ENCODE data around the gene SERPINC1.

- no peak for TF ChIP-seq GATA2 (IDR thresholded peaks at IDR 0.05; ENCODE audit: low read depth, low read length)
- no peak for TF ChIP-seq GATA3 (IDR thresholded peaks at IDR 0.05; ENCODE audit: low read depth, low read length)
Observed at GRCh38 chr1:173864179-173864867, 52.8 kb downstream of the SERPINC1 start.

Data from SH-SY5Y (cell line).